Stimulated activated CD8-positive, alpha-beta memory T cell treated with anti-CD3 and anti-CD28 coated beads, Interleukin-4, amount 100 ng/mL, for 48 hours (primary cell): ENCODE data around the gene CUL1.
A peak's percentile ranks its signal among the peaks of the same experiment; 100 is the strongest.

Experiments used
- DNase-seq: peaks from one replicate; pipeline ENCODE4 v3.0.0-alpha.2; 2020

The CUL1 gene

DNA sequence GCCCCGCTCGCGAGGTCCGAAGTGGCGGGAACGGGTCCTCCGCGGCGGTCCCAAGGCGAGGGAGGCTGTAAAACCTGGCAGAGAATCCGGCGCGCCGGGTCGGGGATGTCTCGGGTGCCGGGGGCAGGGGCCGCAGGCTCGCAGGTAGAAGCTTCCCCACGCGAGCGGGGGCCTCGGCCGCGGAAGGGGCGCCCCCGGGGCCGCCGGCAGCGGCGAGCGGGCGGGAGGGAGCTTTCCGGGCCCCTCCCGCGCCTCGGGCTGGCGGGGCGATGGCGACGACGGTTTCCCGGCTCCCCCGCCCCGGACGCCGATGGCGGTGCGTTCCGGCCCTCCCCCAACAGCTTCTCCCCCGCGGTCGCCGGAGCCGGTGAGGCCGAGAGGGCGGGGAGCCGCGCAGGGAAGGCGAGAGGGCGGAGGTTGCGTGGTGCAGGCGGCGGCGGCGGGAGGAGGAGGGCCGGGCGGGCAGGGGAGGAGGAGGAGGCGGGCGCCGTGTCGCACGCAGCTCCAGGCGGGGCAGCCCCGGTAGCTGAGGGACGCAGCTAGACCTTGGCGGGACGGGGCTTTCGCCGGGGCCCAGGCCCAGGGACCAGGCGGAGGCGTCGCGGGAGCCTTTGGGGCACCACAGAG lies at the start of gene CUL1:
CUL1 (plus strand) TSS at position 507 of the 627 bp plus-strand sequence. CDS start 31,220 bp downstream, outside the sequence.
- DNase-seq, result peak; percentile 85

DNA sequence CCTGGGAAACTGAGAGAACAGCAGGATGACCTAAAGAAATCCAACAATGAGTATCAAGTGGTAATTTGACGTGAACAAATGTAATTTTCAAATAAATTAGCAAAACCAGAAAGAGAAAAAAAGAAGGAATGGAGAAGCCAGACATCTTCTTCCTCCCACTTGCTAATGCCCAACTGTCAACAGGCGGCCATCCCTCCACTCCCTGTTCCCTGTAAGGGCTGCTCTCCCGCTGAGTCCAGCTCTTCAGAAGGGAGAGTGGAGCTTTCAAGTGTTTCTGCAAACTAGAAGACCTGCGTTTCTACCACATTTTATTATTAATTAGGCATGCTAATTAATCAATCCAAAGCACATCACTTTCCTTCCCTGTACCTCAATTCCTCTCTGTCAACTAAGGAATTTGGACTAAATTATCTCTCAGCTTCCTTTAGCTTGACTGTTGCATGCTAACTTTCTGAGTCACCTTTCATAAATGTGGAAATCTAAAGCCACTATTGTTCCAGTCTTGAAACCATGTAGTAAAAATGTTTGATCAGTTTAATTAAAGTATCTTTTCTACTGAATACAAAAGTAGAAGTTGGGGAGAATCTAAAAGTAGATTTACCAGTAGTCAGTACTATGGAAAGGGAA lies 48.4 kb upstream of the CUL1 start:
- no peak for DNase-seq

DNA sequence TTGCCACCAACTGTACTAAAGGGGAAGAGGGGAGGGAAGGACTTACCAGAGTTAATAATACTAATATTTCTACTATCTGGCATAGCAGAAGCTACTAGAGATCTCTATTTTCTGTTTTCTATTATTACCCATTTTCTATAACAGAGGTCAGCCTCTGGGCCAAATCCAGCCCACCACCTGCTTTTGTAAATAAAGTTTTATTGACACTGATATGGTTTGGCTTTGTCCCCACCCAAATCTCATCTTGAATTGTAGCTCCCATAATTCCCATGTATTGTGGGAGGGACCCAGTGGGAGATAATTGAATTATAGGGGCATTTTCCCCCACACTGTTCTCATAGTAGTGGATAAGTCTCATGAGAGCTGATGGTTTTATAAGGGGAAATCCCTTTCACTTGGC lies 45.9 kb upstream of the CUL1 start:
- DNase-seq, result no peak

DNA sequence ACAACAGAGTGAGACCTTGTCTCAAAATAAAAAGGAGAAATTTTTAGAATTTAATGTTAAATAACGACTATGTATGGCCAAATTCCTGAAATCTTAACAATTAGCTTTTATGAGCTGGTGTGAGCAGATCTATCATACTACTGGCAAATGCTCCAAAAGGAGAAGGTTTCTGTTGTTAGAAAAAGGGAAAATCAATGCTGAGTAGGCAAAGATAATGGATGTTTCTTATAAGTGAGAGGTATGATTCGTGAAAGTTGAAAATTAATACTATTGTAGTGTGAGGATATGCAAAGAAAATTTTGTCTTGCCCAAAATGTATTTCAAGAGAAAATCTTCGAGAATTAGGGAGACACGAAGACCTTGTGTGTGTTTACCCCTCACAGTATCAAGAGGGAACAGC lies 40.8 kb upstream of the CUL1 start:
- DNase-seq, result no peak

DNA sequence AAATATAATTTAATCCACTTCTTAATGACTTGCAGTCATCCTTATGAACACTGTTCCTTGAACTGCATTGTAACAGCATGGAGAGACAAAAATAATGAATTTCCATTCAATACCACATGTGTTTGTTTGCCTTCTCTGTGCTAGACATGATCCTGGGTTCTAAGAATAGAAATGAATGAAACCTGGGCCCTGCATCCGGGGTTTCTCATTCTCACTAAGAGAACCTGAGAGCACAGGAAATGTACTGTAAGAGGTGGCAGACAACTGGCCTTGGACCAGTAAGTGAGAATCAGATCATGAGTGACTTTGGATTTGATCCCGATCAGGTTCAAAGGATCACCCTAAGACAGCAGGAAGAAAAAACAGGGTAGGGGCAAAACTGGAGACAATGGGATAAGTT lies 37.2 kb upstream of the CUL1 start:
- no peak for DNase-seq

DNA sequence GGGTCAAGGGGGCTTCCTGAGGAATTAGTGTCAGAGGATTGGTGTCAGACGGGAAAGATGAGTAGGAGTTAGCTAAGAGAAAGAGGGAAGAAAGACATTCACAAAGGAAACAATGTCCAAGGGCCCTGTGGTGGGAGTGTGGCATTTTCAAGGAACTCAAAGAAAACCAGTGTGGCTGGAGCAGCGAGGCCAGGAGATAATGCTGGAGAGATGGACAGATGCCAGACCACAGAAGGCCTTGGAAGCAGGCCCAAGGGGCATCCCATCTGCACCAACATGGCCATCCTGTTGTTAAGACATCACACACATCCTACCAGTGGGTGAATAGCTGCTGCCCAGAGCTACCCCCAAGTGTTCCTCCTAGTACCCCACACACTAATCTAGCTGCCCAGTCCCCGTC lies 36.1 kb upstream of the CUL1 start:
- DNase-seq, result no peak

DNA sequence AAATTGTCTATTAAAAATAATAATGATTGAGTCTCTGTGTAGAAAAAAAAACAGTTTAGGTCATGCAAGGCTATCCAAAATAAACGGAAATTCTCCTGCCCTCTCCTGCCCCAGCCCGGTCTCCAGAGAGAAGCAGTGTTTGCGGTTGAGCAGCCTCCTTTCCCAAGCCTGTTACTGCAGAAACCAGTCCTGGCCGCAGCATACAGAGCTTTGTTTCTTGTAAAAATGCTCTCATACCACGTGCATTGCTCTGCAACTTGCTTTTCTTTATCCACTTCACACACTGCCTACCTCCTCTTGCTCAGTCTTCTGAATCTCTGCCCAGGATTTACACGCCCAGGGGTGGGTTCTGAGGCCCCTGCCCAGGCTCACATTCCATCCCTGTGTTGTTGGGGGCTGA lies 34.4 kb upstream of the CUL1 start:
- DNase-seq, result no peak

DNA sequence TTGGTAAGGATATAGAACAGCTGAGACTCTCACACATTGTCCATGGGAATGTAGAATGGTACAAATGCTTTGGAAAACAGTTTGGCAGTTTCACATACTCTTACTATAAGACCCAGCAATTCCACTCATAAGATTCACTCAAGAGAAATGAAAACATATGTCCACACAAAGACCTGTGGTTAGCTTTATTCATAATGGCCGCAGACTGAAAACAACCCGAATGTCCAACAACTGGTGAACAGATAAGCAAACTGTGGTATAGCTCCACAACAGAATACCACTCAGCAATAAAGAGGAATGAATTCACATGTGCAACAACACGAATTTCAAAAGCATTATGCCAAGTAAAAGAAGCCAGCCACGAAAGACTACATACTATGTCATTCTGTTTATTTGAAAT lies 33.5 kb upstream of the CUL1 start:
- no peak for DNase-seq

DNA sequence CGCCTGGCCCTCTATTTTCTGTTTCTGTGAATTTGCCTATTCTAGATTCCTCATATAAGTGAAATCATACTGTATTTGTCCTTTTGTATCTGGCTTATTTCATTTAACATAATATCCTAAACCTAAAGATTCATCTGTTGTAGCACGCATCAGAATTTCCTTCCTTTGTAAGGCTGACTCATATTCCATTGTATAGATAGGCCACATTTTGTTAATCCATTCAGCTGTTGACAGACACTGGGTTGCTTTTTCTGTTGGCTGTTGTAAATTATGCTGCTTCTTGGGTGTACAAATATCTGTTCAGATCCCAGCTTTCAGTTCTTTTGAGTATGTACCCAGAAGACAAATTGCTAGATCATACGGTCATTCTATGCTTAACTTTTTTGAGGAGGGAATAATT lies 28.8 kb upstream of the CUL1 start:
- no peak for DNase-seq

DNA sequence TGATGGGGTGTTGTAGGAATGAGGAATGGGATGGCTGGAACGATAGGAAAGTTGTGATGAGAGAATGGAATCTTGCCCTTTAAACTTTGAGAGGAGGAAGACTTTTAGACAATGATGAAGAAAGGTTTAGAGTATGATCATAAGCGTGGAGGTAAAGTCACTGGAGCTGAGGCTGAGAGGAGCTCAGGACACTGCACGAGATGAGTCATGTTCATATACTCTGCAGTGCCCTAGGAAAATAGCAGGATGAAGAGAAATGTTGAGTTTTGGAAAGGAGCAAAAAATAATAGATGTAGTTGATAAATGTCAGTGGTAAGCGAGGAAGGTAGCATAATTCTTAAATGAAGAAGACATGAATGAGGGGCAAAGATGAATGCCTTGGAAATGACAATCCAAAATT lies 28.3 kb upstream of the CUL1 start:
- no peak for DNase-seq

DNA sequence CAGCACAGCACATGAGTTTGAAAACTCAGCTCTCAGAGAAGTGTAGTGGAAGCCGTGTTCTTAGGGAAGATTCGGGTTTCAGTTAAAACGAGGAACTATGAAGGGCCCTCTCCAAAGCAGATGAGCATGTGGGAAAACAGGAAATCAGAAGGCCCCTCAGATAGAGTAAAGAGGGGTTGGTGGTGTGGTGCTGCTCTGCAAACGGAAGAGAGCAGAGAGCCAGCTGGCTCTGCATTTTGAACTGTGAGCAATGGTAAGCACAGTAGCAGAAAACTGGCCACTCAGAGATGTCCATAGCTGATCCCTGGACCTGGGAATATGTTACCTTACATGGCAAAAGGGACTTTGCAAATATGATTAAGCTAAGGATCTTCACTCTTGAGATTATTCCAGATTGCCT lies 27.9 kb upstream of the CUL1 start:
- DNase-seq, result no peak

DNA sequence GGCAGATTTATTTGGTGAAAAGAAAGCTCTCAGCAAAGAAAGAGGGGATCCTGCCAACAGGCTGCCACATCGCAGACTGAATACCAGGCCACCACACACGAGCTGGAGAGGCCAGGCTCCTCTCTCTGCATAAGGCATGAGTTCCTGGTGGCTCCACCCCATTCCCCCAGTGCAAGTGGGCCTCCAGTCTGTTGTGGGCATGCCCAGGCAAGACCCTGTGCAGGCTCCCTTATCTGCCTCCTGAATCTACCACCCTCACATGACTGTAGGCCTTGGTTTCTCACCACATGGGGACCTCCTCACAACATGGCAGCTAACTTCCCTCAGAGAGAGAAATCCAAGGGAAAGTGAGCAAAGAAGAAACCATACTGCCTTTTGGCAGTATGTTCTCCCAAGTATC lies 26.7 kb upstream of the CUL1 start:
- DNase-seq, result no peak

DNA sequence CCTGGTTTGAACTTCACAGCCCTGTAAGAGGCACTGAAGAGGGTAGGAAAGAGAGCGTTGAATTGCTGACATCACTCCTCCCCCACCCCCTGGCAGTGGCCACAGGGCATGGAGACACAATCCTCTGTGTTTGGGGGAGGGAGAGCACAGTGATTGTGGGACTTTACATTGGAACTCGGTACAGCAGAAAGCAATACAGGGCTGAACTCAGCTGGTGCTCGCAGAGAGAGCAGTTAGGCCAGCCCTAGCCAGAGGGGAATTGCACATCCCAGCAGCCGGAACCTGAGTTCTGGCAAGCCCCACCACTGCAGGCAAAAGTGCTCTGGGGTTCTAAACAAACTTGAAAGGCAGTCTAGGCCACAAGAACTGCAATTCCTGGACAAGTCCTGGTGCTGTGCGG lies 24.0 kb upstream of the CUL1 start:
- no peak for DNase-seq

DNA sequence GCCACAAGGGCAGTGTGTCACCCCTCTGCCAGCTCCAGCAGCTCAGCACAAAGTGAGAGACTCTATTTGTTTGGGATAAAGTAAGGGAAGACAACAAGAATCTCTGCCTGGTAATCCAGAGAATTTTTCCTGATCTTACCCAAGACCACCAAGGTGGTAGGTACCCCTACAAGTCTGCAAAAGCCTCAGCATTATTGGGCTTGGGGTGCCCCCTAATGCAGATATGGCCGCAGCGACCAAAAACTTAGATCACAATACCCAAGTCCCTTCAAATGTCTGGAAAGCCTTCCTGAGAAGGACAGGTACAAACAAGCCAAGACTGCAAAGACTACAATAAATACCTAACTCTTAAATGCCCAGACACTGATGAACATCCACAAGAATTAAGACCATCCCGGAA lies 22.4 kb upstream of the CUL1 start:
- no peak for DNase-seq

DNA sequence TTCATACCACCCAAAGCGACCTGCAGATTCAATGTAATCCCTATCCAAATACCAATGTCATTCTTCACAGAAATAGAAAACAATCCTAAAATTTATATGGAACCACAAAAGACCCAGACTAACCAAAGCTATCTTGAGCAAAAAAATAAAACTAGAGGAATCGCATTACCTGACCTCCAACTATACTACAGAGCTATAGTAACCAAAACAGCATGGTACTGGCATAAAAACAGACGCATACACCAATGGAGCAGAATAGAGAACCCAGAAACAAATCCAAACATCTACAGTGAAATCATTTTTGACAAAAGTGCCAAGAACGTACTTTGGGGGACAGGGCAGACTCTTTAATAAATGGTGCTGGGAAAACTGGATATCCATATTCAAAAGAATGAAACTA lies 16.9 kb upstream of the CUL1 start:
- no peak for DNase-seq

DNA sequence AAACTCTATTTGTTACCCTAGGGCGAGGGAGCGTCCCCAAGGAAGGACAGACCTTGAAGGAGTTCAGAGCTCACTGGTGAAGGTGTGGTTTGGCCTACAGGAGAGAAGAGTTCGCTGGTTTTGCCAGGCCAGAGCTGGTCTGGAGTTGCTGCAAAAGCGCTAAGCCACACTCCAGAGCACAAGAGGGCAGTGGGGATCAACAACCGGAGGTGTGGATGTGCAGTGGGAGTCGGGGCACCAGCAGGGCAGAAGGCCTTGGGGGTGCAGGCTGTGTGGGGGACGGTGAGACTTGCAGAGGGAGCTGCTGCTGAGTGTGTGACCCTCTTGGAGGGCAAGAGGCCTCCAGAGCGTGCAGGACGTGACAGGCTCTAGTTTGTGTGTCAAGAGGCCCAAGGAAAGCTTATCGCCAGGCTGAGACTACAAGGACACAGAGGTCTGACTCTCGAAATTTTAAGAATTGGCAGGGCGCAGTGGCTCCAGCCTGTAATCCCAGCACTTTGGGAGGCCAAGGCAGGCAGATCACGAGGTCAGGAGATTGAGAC lies 14.3 kb upstream of the CUL1 start:
- no peak for DNase-seq

DNA sequence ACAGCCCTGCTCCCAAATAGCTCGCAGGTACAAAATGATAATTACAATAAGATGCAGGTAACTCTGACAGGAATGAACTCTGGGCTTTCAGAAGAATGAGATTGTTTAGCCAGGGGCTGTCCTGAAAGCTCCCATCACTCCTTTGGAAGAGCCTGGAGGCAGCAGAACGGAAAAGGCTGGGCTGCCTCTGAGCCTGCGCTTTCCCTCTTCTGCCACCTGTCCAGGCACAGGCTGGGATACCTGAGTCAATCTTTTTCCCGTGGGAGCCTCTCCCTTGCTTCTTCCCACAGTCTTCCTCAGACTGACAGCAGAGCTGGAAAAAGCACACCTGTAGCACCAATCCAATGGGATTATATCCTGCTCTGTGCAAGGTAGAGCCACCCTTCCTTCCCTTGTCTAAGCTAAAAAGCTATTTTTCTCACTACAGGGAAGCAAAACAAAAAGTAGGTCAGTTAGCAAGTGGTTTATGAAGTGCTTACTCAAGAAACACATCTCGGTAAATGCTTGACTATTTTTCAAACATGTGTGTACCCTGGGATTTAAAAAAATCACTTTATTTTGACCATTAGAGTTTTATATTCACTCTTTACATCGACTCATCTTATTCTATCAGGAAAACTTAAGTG lies 12.3 kb upstream of the CUL1 start:
- DNase-seq, result no peak

DNA sequence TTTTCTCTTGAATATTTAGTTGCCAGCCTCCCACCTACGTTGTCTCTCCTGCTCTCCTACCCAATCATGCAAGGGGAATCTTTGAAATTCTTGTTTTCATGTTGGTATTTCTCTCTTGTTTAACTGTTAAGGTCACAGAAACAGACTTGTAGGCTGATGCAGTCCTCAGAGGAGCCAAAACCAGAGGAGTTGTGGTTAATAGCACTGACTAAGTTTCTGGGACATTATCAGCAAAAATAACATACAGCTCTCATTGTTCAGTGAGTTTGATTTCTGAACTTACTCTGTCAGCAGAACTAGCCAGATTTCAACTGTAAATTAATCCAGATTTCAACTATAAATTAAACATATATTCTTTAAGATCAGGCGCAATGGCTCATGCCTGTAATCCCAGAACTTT lies 11.1 kb upstream of the CUL1 start:
- no peak for DNase-seq

DNA sequence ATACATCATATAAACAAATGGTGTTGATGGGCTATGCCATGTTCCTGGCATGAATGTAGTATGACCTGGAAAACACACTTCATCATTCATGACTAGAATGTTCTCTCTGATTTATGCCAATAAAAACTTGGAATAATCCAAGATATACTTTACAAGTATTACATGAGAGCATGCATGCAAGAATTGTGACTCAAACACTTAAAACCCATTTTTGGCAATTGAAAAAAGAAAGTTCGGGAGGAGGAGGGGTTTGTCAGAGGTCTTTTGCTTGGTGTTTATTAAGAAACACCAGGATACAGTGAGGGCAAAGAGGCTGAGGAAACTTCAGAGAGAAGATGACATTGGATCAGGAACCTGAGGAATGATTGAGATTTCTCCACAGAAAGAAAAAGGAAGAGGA lies 10.2 kb upstream of the CUL1 start:
- no peak for DNase-seq

DNA sequence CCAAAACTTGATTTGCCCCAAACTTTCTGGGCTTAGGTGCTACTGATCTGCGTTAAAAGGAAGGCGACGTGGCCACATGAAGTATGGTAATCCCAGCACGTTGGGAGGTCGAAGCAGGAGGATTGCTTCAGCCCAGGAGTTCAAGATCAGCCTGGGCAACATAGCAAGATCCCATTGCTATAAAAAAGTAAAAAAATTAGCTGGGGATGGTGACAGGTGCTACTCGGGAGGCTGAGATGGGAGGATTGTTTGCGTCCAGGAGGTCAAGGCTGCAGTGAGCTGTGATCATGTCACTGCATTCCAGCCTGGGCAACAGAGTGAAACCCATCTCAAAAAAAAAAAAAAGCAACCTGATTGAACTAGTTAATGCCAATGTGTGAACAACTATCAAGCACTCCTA lies 5.1 kb upstream of the CUL1 start:
- no peak for DNase-seq

DNA sequence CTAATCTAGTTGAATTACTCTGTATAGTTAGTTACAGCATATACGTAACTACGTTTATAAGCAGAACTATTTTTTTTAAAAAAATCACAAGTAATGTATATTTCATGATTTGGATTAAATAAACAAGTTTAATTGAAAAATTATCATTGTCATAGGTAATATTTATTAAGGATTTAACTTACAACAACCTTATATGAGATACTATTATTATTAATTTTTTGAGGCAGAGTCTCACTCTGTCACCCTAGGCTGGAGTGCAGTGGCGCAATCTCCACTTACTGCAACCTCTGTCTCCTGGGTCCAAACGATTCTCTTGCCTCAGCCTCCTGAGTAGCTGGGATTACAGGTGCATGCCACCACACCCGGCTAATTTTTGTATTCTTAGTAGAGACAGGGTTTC lies 4.1 kb upstream of the CUL1 start:
- no peak for DNase-seq

DNA sequence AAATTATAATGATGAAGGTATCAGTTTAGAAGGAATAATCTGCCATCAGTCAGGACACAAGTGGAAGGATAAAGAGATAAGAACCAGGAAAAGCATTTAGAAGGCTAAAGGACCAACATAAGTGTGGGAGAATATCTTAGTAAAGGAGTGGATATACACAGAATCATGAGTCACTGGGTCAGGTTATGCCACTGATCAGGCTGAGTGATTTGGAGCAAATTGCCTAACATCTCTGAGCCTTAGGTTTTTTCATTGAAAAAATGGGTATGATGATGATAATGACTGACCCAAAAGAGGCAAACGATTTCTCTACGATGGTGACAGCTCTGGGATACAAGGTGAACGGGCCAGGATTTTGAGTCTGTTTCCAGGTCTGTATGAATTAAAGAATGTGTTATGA lies 2.8 kb upstream of the CUL1 start:
- DNase-seq, result no peak

DNA sequence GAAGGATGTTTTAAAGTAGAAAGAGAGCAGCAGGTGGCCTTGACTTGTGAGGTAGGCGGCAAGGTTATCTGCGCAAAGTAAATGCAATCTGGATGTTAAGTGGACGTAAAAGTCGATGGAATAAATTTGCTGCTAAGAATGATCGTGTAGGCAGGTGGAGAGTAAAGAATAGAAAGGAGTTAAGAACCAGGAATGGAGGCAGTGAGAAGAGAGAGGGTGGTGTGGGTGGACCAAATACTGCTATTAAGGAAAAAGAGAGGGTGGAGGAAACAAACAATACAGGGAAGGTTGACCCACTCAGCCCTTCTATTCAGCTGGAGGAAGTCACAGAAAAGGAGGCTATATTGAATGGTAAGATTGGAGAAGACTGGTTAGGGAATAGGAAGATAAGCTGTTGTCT lies 1.9 kb upstream of the CUL1 start:
- no peak for DNase-seq

DNA sequence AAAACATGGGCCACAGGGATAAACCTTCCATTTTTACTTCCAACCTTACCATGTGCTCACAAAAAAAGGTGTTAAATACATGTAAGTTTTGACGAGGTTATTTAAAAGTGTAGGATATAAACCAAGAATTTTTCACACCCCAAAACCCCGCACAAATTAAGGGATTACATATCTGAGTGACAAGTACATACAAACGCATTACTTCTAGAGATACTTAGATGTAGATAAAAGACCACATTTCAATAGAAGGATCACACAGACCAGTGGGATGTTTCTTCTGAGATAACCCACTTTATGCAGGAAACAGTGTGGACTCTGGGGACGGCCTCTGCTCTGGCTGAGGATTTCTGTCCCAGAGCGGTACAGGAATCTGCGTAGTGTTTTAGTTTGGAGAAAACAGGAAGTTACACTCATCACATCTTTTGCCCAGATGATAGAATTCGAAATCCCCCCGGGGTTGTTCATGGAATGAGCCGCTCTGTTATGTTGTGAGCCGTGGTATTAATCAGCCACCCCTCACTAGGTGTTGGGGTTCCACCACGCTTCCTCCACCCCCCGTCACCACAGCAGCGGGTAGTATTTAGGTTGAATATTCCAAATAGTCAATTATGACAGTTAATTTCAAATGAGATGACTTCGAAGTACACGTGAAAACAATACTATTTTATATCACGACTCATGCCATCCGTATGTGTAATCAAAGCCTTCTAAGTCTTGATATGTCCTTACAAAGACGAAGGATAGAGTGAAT lies 1.3 kb upstream of the CUL1 start:
- peak; percentile 78 for DNase-seq
